ENCODE measurements around the gene HECW1.

- TF ChIP-seq CTCF (IDR thresholded peaks at IDR 0.05) (no peak), POLR2AphosphoS5 (IDR thresholded peaks at IDR 0.05; ENCODE audit: low read depth, low read length) (no peak)
Observed at GRCh38 chr7:43406961-43407360, 294.5 kb downstream of the HECW1 start.
